ENCODE data around the gene NIPA2. TPM values are rescaled to one million over a fixed set of nuclear protein-coding genes. Genes with fewer than 3 reads are reported as not detected.

NIPA2 gene
- polyA plus RNA-seq, 4 donors: 54.9 to 68.5 (median 59.1) TPM

Other genes starting within 250 kb of the NIPA2 start
- gene NIPA1, start 52.0 kb upstream of the NIPA2 start, polyA plus RNA-seq (ENCODE audit: insufficient read length in 4 of 4): 10 to 100 TPM in 3 of 4 donors, 1 to 10 TPM in 1; 4.9 to 14.5 (median 12.8) TPM
- gene CYFIP1, start 141.7 kb downstream of the NIPA2 start, polyA plus RNA-seq (ENCODE audit: insufficient read length in 4 of 4): 10 to 100 TPM; 73.2 to 93.7 (median 89.3) TPM
- gene TUBGCP5, start 200.9 kb downstream of the NIPA2 start, polyA plus RNA-seq (ENCODE audit: insufficient read length in 4 of 4): 10 to 100 TPM; 20.5 to 33.5 (median 24.3) TPM

Measured in left renal pelvis (tissue), 4 donors.